Loucy (cell line): ENCODE measurements around the gene NRG3.

ENCODE experiments used
- H2AFZ ChIP-seq: fragments of 200-600 bp; sonication (generic); 2 replicates; pipeline ENCODE4 v1.6.0; 2016; ENCODE audit warnings: antibody characterized with exemption, mild to moderate bottlenecking, low read length, moderate library complexity
- H3F3A ChIP-seq: fragments of 200-600 bp; 2 replicates; pipeline ENCODE4 v1.6.0; 2016; ENCODE audit warnings: antibody characterized with exemption, low read depth, mild to moderate bottlenecking
- H3K27me3 ChIP-seq: fragments of 200-600 bp; sonication (generic); 2 replicates; pipeline ENCODE4 v1.6.1; 2014; ENCODE audit warnings: low read length, mild to moderate bottlenecking; ENCODE audit not compliant: insufficient read depth, poor library complexity, severe bottlenecking
- H3K36me3 ChIP-seq: fragments of 200-600 bp; sonication (generic); 2 replicates; pipeline ENCODE4 v1.6.1; 2016; ENCODE audit warnings: low read length; ENCODE audit not compliant: insufficient read depth
- H3K4me1 ChIP-seq: fragments of 200-600 bp; sonication (generic); 2 replicates; pipeline ENCODE4 v1.5.1; 2014; ENCODE audit warnings: low read length, mild to moderate bottlenecking; ENCODE audit not compliant: insufficient read depth, poor library complexity, severe bottlenecking
- H3K4me2 ChIP-seq: fragments of 200-600 bp; sonication (generic); 2 replicates; pipeline ENCODE4 v1.6.0; 2014; ENCODE audit warnings: antibody characterized with exemption, low read length, low read depth, mild to moderate bottlenecking; ENCODE audit not compliant: poor library complexity, severe bottlenecking
- H3K4me3 ChIP-seq: fragments of 200-600 bp; sonication (generic); 2 replicates; pipeline ENCODE4 v1.5.1; 2014; ENCODE audit warnings: low read length, mild to moderate bottlenecking, mixed read lengths; ENCODE audit not compliant: poor library complexity, severe bottlenecking
- H3K79me2 ChIP-seq: fragments of 200-600 bp; sonication (generic); 2 replicates; pipeline ENCODE4 v1.6.1; 2014; ENCODE audit warnings: low read length; ENCODE audit not compliant: insufficient read depth
- H3K9ac ChIP-seq: fragments of 200-600 bp; sonication (generic); 2 replicates; pipeline ENCODE4 v1.6.0; 2014; ENCODE audit warnings: mild to moderate bottlenecking, low read depth, low read length, moderate library complexity; ENCODE audit not compliant: poor library complexity, severe bottlenecking
- H3K9me2 ChIP-seq: fragments of 200-600 bp; sonication (generic); replicated peaks from 2 replicates; pipeline ENCODE4 v1.6.1; 2016; ENCODE audit warnings: low read depth, low read length, mixed read lengths
- H3K9me3 ChIP-seq: fragments of 200-600 bp; sonication (generic); 2 replicates; pipeline ENCODE4 v1.6.1; 2014; ENCODE audit warnings: mild to moderate bottlenecking, antibody characterized with exemption, low read length, low read depth; ENCODE audit not compliant: insufficient read depth
- H4K20me1 ChIP-seq: fragments of 200-600 bp; sonication (generic); 2 replicates; pipeline ENCODE4 v1.6.0; 2014; ENCODE audit warnings: antibody characterized with exemption, low read length, mild to moderate bottlenecking; ENCODE audit not compliant: insufficient read depth, poor library complexity, severe bottlenecking
- EZH2phosphoT487 ChIP-seq: fragments of 200-600 bp; IDR thresholded peaks from 2 replicates; pipeline ENCODE4 v1.6.1; 2018; ENCODE audit warnings: antibody characterized with exemption, mild to moderate bottlenecking, moderate library complexity, borderline replicate concordance
- TF ChIP-seq, protein P1 (sequence below): fragments of 200-600 bp; sonication (generic); conservative IDR thresholded peaks from 2 replicates; pipeline ENCODE4 v1.5.1; 2014; ENCODE audit warnings: mild to moderate bottlenecking, antibody characterized with exemption, low read length

NRG3 gene

DNA sequence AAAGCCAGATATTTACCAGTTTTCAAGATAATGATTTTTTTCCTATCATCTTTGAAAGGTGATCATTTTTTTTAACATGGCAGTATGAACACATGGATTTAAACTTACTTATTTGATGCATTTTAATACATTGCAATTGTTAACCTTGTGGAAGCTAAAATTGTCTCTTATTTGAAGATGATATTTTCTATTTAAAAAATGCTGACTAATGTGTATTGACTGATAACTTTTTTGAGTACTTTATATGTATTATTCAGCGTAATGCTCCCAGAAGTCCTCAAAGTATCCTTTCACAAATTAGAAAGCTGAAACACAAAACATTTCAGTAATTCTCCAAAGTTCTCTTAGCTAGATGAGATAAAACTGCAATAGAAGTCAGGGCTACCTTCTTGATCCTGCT is 677.3 kb downstream of the NRG3 start:
- no peaks in the 10 kb centered on the region for H3K9me2 ChIP-seq
- no peaks in the 10 kb centered on the region for H3F3A ChIP-seq
- TF ChIP-seq EZH2phosphoT487, result no peak
- TF ChIP-seq, protein P1, sequence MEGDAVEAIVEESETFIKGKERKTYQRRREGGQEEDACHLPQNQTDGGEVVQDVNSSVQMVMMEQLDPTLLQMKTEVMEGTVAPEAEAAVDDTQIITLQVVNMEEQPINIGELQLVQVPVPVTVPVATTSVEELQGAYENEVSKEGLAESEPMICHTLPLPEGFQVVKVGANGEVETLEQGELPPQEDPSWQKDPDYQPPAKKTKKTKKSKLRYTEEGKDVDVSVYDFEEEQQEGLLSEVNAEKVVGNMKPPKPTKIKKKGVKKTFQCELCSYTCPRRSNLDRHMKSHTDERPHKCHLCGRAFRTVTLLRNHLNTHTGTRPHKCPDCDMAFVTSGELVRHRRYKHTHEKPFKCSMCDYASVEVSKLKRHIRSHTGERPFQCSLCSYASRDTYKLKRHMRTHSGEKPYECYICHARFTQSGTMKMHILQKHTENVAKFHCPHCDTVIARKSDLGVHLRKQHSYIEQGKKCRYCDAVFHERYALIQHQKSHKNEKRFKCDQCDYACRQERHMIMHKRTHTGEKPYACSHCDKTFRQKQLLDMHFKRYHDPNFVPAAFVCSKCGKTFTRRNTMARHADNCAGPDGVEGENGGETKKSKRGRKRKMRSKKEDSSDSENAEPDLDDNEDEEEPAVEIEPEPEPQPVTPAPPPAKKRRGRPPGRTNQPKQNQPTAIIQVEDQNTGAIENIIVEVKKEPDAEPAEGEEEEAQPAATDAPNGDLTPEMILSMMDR, result no peak
- H3K9me3 ChIP-seq, result no peaks in the 10 kb centered on the region
- H3K4me1 ChIP-seq, result no peaks in the 10 kb centered on the region
- H2AFZ ChIP-seq, result no peak overlapping the region
- H3K4me2 ChIP-seq, result no peak overlapping the region
- no peak overlapping the region for H3K9ac ChIP-seq
- H3K79me2 ChIP-seq, result no peaks in the 10 kb centered on the region
- H3K27me3 ChIP-seq, result no peaks in the 10 kb centered on the region
- no peaks in the 10 kb centered on the region for H4K20me1 ChIP-seq
- no peak overlapping the region for H3K4me3 ChIP-seq
- H3K36me3 ChIP-seq, result no peaks in the 10 kb centered on the region

DNA sequence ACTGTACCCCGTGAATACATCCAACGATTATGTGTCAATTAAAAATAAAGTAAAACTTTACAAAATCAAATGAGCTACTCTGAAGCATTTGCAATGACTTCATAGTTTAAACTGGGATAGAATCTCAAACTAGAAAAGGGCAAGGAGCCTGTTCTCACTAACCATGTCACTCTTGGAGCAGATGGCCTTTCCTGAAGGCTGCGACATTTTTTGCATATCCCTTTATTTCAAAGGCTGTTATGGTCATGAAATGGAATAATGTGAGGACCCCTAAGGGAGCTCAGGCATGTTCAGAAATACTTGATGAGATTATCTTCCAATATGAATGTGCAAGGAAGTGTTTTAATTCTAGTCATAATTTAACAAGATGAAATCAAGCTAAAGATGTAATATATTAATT is 679.4 kb downstream of the NRG3 start:
- no peaks in the 10 kb centered on the region for H3F3A ChIP-seq

DNA sequence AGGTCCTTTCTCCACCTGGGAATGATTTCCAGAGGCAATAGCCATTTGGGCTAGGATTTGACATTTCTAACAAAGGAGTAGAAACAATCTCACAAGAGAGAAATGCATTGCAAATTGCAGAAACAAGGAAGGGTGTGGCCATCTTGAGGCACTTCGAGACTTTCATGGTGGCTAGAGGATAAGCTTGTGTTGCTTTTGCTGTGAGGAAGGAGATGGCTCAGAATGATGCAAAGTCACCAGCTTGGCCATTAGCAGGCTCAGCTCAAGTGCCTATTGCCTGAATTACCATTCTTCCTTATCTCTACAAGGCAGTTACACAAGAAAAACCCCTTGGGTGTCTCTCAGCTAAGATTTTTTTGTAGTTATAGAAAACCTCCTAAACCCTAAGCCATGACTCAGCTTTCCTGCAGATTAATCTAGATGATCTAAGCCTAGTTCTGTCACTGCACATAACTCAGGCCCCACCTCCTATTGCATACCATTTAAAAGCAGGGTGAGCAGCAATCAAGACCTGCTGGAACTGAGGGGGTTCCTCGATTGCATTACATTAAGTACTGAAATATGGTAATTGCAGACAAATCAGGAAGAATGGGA is 683.1 kb downstream of the NRG3 start:
- Histone ChIP-seq H2AFZ (no peak overlapping the region), H3K9me2 (no peaks in the 10 kb centered on the region; the same call in 1 of the 2 replicates), H4K20me1 (no peaks in the 10 kb centered on the region), H3K4me2 (no peak overlapping the region), H3K4me1 (no peaks in the 10 kb centered on the region), H3F3A (no peaks in the 10 kb centered on the region), H3K4me3 (no peak overlapping the region), H3K36me3 (no peaks in the 10 kb centered on the region), H3K9me3 (no peaks in the 10 kb centered on the region), H3K27me3 (no peaks in the 10 kb centered on the region), H3K9ac (no peak overlapping the region), H3K79me2 (no peaks in the 10 kb centered on the region)
- no peak for TF ChIP-seq EZH2phosphoT487
- TF ChIP-seq, protein P1, result no peak

More for the DNA sequence above, 679.4 kb downstream of the NRG3 start:
- no peak overlapping the region for H3K4me2 ChIP-seq
- TF ChIP-seq EZH2phosphoT487, result no peak
- TF ChIP-seq, protein P1, result no peak
- no peaks in the 10 kb centered on the region for H4K20me1 ChIP-seq
- no peaks in the 10 kb centered on the region for H3K27me3 ChIP-seq
- H3K9me3 ChIP-seq, result no peaks in the 10 kb centered on the region
- no peak overlapping the region for H2AFZ ChIP-seq
- no peak overlapping the region for H3K9ac ChIP-seq
- no peaks in the 10 kb centered on the region; the same call in 1 of the 2 replicates for H3K9me2 ChIP-seq
- no peaks in the 10 kb centered on the region for H3K4me1 ChIP-seq
- H3K36me3 ChIP-seq, result no peaks in the 10 kb centered on the region
- no peaks in the 10 kb centered on the region for H3K79me2 ChIP-seq
- no peak overlapping the region for H3K4me3 ChIP-seq
